Measurements from ENCODE around the gene PPFIA1. TPM values are rescaled to one million over a fixed set of nuclear protein-coding genes. Genes with fewer than 3 reads are reported as not detected.
"Not testable (repeated sequence)": the region's sequence is repeated elsewhere in the genome, so short reads cannot be mapped to it uniquely, and the experiment has no call there.

The PPFIA1 gene
- total RNA-seq, 1 experiment from 2014 or later, result 19.8 TPM

DNA sequence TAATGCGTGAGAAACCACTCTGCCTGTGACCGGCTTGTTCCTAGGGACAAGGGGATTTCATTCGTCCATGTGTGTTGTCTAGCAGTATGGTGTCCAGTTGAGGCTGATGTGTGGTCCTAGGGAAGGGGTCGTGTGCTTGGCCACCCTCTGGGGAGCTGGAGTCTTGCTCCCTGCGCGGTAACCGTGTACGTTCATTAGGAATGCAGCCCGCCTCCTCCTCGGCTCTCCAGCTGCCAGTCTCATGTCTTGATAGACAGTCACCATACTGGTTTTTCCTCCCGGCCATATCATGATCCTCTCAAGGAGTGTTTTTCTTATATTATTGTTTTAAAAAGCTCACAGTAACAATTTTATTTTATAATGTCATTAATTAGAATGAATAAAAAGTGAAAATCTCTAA lies 133.8 kb downstream of the PPFIA1 start:
- H3K27me3 ChIP-seq, result no peaks in the 10 kb centered on the region
- H3K36me3 ChIP-seq, result peaks cover 65% of the 10 kb centered on the region
- no peak overlapping the region for H3K4me3 ChIP-seq
- no peaks in the 10 kb centered on the region for H3K9me3 ChIP-seq
- DNase-seq, result no peak

GRCh38 chr11:70405679-70406395 lies 135.3 kb downstream of the PPFIA1 start:
- H3K36me3 ChIP-seq, result peaks cover 75% of the 10 kb centered on the region

DNA sequence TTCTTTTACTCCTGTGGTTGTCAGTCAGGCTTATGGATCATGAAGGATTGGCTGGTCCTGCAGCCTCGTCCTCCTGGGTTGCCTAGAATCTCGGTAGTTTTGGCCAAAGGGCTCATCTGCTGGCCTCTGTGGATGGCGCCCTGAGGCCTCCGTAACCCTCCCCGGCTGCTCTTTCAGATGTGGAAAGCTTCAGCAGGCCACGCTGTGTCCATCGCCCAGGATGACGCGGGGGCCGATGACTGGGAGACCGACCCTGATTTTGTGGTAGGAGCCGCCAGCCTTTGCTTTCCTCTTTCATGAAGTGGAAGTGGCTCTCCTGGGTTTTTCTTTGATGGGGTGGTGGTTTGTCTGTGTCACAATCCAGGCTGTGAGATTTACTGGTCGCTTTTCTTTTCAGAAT lies 136.6 kb downstream of the PPFIA1 start:
- Histone ChIP-seq H3K27me3 (no peaks in the 10 kb centered on the region), H3K9me3 (no peaks in the 10 kb centered on the region), H3K36me3 (peaks cover 83% of the 10 kb centered on the region), H3K4me3 (no peak overlapping the region)
- no peak for DNase-seq

More at GRCh38 chr11:70405679-70406395, 135.3 kb downstream of the PPFIA1 start:
- Histone ChIP-seq H3K4me3 (no peak overlapping the region), H3K27me3 (no peaks in the 10 kb centered on the region), H3K9me3 (no peaks in the 10 kb centered on the region)
- no peak for DNase-seq

DNA sequence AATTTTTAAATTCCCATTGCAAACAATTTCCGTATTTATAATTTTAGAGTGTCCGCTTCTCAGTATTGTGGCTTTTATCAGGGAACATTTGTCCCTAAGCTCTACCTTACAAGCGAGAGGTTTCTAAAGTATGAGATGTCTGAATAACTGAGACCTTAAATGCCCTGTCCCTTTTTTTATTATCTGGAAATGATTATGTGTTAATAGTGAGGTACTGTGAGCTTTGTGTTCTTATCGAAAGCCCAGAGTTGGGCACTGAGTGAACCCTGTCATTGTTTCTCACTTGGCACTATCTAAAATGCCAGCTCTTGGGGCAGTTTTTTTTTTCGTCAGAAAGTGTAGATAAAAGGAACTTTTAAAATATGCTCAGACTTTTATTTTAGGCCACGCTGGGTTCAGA lies 137.3 kb downstream of the PPFIA1 start:
- Histone ChIP-seq H3K36me3 (peaks cover 87% of the 10 kb centered on the region), H3K4me3 (no peak overlapping the region), H3K27me3 (no peaks in the 10 kb centered on the region), H3K9me3 (no peaks in the 10 kb centered on the region)
- no peak for DNase-seq

DNA sequence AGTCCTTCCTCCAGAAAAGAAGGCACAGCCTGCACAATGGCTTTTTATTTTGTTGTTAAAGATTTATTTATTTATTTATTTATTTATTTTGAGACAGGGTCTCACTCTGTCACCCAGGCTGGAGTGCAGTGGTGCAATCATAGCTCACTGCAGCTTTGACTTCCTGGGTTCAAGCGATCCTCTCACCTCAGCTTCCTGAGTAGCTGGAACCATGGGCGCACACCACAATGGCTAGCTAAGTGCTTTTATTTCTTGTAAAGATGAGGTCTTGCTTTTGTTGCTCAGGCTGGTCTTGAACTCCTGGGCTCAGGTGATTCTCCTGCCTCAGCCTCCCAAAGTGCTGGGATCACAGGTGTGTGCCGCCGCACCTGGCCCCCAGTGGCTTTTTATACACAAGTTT lies 137.8 kb downstream of the PPFIA1 start:
- not testable (repeated sequence) for H3K27me3 ChIP-seq, H3K9me3 ChIP-seq, DNase-seq, H3K4me3 ChIP-seq
- H3K36me3 ChIP-seq, result peaks cover 92% of the 10 kb centered on the region

DNA sequence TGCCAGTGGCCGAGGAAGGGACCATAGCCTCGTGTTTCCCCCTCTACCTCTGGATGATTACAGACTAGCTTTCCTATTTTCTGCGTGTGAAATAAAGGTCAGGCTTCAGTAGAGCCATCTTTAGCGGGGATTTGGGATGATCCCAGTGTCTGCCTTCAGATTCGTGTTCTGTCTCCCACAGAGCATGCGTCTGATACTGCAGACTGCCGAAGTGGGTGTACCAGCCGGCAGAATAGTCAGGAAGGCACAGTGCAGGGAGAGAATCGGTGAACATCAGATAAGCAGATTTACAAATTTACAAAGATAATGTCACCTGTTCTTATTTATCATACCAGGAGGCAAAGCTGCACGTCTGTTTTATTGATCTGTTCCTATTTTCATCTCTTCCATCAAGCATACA lies 138.9 kb downstream of the PPFIA1 start:
- no peak overlapping the region for H3K4me3 ChIP-seq
- no peak for DNase-seq
- no peaks in the 10 kb centered on the region for H3K27me3 ChIP-seq
- H3K9me3 ChIP-seq, result no peaks in the 10 kb centered on the region
- peaks cover 93% of the 10 kb centered on the region for H3K36me3 ChIP-seq

GRCh38 chr11:70409871-70410270 lies 139.4 kb downstream of the PPFIA1 start:
- Histone ChIP-seq H3K36me3 (peaks cover 93% of the 10 kb centered on the region), H3K27me3 (no peaks in the 10 kb centered on the region), H3K4me3 (no peak overlapping the region), H3K9me3 (no peaks in the 10 kb centered on the region)
- DNase-seq, result no peak

- Histone ChIP-seq H3K27me3 (no peaks in the 10 kb centered on the region), H3K4me3 (no peak overlapping the region), H3K9me3 (no peaks in the 10 kb centered on the region), H3K36me3 (peaks cover 91% of the 10 kb centered on the region)
- DNase-seq, result no peak
Observed at GRCh38 chr11:70410276-70411205, 140.1 kb downstream of the PPFIA1 start.

GRCh38 chr11:70411713-70412452 lies 141.4 kb downstream of the PPFIA1 start:
- H3K4me3 ChIP-seq, result no peak overlapping the region
- H3K27me3 ChIP-seq, result no peaks in the 10 kb centered on the region
- no peaks in the 10 kb centered on the region for H3K9me3 ChIP-seq
- H3K36me3 ChIP-seq, result peaks cover 91% of the 10 kb centered on the region
- DNase-seq, result no peak

DNA sequence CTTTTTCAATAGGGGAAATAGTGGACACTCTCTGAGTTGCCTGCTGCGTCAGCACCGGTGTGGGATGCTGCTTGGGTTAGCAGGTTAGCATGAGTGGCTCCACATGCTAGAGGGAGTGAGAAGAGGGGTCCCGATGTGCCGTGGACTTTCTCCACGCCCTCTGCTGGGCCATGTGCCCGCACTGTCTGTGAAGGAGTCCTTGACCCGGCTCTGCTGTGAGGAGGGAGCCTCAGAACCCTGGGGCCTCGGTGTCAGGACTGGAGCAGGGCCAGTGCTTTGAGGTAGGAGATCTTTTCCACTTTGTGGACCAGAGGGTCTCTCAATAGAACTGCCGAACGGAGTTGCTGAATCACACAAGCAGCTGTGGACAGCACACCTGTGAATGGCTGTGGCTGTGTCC lies 142.7 kb downstream of the PPFIA1 start:
- Histone ChIP-seq H3K27me3 (no peaks in the 10 kb centered on the region), H3K4me3 (no peak overlapping the region)
- DNase-seq, result no peak

DNA sequence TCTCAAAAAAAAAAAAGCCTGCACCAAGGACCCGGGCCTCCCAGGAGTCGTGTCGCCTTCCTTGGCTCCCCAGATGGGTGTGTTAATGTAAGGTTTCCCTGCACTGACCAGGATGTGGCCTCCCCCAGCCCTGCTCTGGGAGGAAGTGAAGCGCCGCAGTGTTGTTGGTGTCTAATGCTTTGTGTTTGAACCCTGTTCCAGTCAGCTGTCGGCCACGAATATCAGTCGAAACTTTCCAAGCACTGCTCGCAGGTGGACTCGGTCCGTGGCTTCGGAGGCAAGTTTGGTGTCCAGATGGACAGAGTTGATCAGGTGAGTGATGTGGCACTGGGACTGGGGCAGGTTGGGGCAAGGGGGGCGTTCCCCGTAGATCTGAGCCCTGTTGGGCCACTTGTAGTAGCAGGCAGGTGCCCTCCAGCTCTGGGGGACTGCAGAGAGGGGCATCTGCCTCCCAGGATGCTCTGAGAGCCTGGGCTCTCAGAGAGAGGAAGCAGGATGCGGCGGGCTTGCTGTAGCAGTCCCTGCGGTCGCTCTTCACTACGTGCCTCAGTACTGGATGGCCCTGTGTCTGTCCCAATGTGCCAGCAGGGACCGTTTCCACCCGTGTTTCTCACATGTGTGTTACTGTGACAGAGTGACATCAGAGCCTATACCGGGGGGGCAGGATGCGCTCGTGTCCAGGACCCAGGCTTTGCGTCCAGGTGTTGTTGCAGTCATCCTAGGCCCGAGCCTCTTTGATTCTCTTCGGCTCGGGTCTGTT lies 144.0 kb downstream of the PPFIA1 start:
- Histone ChIP-seq H3K4me3 (no peak overlapping the region), H3K36me3 (peaks cover 79% of the 10 kb centered on the region), H3K9me3 (no peaks in the 10 kb centered on the region), H3K27me3 (no peaks in the 10 kb centered on the region)
- DNase-seq, result no peak

More for the DNA sequence above, 142.7 kb downstream of the PPFIA1 start:
- Histone ChIP-seq H3K9me3 (no peaks in the 10 kb centered on the region), H3K36me3 (peaks cover 87% of the 10 kb centered on the region)

DNA sequence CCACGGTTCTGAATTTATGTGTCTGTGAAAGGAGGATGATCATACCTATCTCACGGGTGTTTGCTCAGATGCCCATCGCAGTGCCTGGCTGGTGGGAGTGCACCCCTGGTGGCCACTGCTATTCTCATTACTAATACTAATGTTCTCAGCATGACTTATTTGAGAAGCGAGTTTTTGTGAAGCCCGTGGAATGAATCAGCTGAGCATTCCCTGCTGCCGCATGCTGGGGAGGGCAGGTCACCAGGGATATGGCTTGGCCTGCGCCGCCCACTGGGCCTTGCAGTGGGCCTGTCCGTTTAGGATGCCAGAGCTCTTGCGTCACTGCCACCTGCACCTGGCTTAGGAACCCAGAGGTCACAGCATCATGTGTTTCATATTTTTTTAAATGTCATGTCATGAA lies 144.7 kb downstream of the PPFIA1 start:
- no peak overlapping the region for H3K4me3 ChIP-seq
- H3K27me3 ChIP-seq, result no peaks in the 10 kb centered on the region
- H3K36me3 ChIP-seq, result peaks cover 79% of the 10 kb centered on the region
- DNase-seq, result no peak
- no peaks in the 10 kb centered on the region for H3K9me3 ChIP-seq

GRCh38 chr11:70415642-70416395 lies 145.3 kb downstream of the PPFIA1 start:
- no peaks in the 10 kb centered on the region for H3K9me3 ChIP-seq
- peaks cover 79% of the 10 kb centered on the region for H3K36me3 ChIP-seq
- DNase-seq, result no peak
- H3K27me3 ChIP-seq, result no peaks in the 10 kb centered on the region
- H3K4me3 ChIP-seq, result no peak overlapping the region

GRCh38 chr11:70416881-70417280 lies 146.4 kb downstream of the PPFIA1 start:
- Histone ChIP-seq H3K36me3 (peaks cover 83% of the 10 kb centered on the region), H3K4me3 (no peak overlapping the region), H3K27me3 (no peaks in the 10 kb centered on the region), H3K9me3 (no peaks in the 10 kb centered on the region)
- DNase-seq, result no peak

DNA sequence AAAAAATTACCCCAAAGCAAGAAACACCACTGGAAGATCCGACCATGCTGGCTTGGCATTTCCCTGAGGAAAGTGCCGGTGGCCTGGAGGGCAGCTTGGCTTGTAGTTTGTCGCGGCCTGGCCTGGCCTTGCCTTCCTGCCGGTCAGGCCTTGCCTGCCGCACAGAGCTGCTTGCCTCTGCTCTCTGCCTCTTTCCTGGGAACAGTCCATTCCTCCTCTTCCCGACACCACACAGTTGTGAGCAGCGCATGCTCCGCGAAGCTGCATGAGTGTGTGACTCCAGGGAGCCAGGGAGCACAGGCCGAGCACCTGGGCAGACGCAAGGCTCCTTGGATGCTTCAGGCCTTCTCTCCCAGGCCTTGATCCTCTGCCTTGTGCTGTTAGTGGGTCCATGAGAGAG lies 147.6 kb downstream of the PPFIA1 start:
- H3K9me3 ChIP-seq, result no peaks in the 10 kb centered on the region
- H3K36me3 ChIP-seq, result peaks cover 79% of the 10 kb centered on the region
- no peaks in the 10 kb centered on the region for H3K27me3 ChIP-seq
- DNase-seq, result no peak
- no peak overlapping the region for H3K4me3 ChIP-seq

All from MG63 (cell line).